HCT116 (cell line): ENCODE results near the gene HIRA. TPM values are rescaled to one million over a fixed set of nuclear protein-coding genes. Genes with fewer than 3 reads are reported as not detected.

Experiments used
- ATAC-seq: fragments of 200-7000 bp; cut with Tn5 transposase; 2 replicates; pipeline ENCODE4 v1.9.1; 2020; ENCODE audit warnings: mild to moderate bottlenecking, moderate library complexity
- BruUV-seq: library from RNA; stranded (reverse); fragments of 400-500 nt; replicated peaks from 2 replicates; lab custom pipeline; 2021; lab: Mats Ljungman, UMichigan
- CTCF ChIA-PET: fragments of 300-600 bp; sonication (Branson Sonifier 250); formaldehyde crosslinking; loops from one replicate; lab custom pipeline; 2021; ENCODE audit warnings: antibody characterized with exemption; lab: Charles Lee
- POLR2A ChIA-PET: fragments of 300-600, 350-600 bp; sonication (Branson Sonifier 250); formaldehyde crosslinking; loops from one replicate; lab custom pipeline; 2021; ENCODE audit warnings: antibody characterized with exemption; lab: Charles Lee
- RAD21 ChIA-PET, 2 experiments: fragments of 300-600 bp; sonication (Branson Sonifier 250); formaldehyde crosslinking; loops; one replicate each; lab custom pipeline; 2023; ENCODE audit warnings: low total read pairs in 2 of 2; ENCODE audit not compliant: uncharacterized antibody in 2 of 2, unreplicated experiment in 2 of 2, low non-redundant PET in 1 of 2; lab: Charles Lee
- DNase-seq: peaks from one replicate; pipeline ENCODE4 v3.0.0-alpha.2; 2010; ENCODE audit warnings: low read depth, low spot score
- H2AFZ ChIP-seq: fragments of 200-600 bp; shearing (Covaris generic), sonication (generic); 2 replicates; pipeline ENCODE4 v1.6.1; 2017; ENCODE audit warnings: low read depth, mixed run types, mixed read lengths, antibody characterized with exemption, low read length; ENCODE audit not compliant: poor library complexity, severe bottlenecking
- H3K27ac ChIP-seq: 2 replicates; pipeline ENCODE4 v1.5.1; 2012; ENCODE audit warnings: low read depth, low read length
- H3K27me3 ChIP-seq: fragments of 200-600 bp; sonication (generic); 2 replicates; pipeline ENCODE4 v1.6.1; 2016; ENCODE audit warnings: mixed run types, low read length, mixed read lengths; ENCODE audit not compliant: insufficient read depth
- H3K36me3 ChIP-seq, 2 experiments: fragments of 200-500 bp in 1 of 2; fragments of 200-600 bp in 1 of 2; sonication (Bioruptor generic) in 1 of 2; sonication (generic) in 1 of 2; 2 replicates each; pipeline versions ENCODE4 v1.5.1 to v1.6.1; 2014 to 2016; ENCODE audit warnings: low read length in 2 of 2, inconsistent platforms in 1 of 2, mixed read lengths in 1 of 2, mixed run types in 1 of 2; ENCODE audit not compliant: insufficient read depth in 2 of 2, control insufficient read depth in 1 of 2
- H3K4me1 ChIP-seq, 2 experiments: fragments of 200-600 bp in 1 of 2; sonication (generic) in 1 of 2; 2 replicates each; pipeline versions ENCODE4 v1.5.1 to v1.6.1; 2012 to 2017; ENCODE audit warnings: low read length in 2 of 2, inconsistent platforms in 1 of 2, mild to moderate bottlenecking in 1 of 2, mixed read lengths in 1 of 2, mixed run types in 1 of 2, moderate library complexity in 1 of 2; ENCODE audit not compliant: insufficient read depth in 2 of 2, control insufficient read depth in 1 of 2
- H3K4me2 ChIP-seq: fragments of 200-600 bp; sonication (generic); 2 replicates; pipeline ENCODE4 v1.6.1; 2017; ENCODE audit warnings: mixed run types, low read length, mixed read lengths
- H3K4me3 ChIP-seq, 2 experiments: fragments of 200-600 bp in 1 of 2; sonication (generic) in 1 of 2; replicated peaks in 1 of 2; 2 replicates each; pipeline ENCODE4 v1.5.1; 2011 to 2016; ENCODE audit warnings: low read length in 2 of 2, control low read depth in 1 of 2, low read depth in 1 of 2, mild to moderate bottlenecking in 1 of 2, mixed read lengths in 1 of 2, mixed run types in 1 of 2
- H3K79me2 ChIP-seq: fragments of 200-600 bp; sonication (generic); 2 replicates; pipeline ENCODE4 v1.6.1; 2017; ENCODE audit warnings: mild to moderate bottlenecking, mixed run types, low read length, moderate library complexity, mixed read lengths; ENCODE audit not compliant: insufficient read depth
- H3K9ac ChIP-seq: fragments of 200-600 bp; sonication (generic); 2 replicates; pipeline ENCODE4 v1.6.1; 2016; ENCODE audit warnings: low read length, mixed read lengths
- H3K9me2 ChIP-seq: fragments of 200-600 bp; sonication (generic), shearing (Covaris generic); 2 replicates; pipeline ENCODE4 v1.6.1; 2017; ENCODE audit warnings: mixed run types, mild to moderate bottlenecking, moderate library complexity; ENCODE audit not compliant: insufficient read depth
- H3K9me3 ChIP-seq, 2 experiments: fragments of 200-500 bp in 1 of 2; fragments of 200-600 bp in 1 of 2; sonication (Bioruptor generic) in 1 of 2; sonication (generic) in 1 of 2; 2 replicates each; pipeline ENCODE4 v1.6.1; 2014 to 2017; ENCODE audit warnings: low read length in 2 of 2, mixed read lengths in 2 of 2, inconsistent platforms in 1 of 2, low read depth in 1 of 2, mild to moderate bottlenecking in 1 of 2, mixed run types in 1 of 2, moderate library complexity in 1 of 2; ENCODE audit not compliant: control insufficient read depth in 1 of 2, insufficient read depth in 1 of 2
- H4K20me1 ChIP-seq: fragments of 200-600 bp; sonication (generic), shearing (Covaris generic); 2 replicates; pipeline ENCODE4 v1.6.1; 2017; ENCODE audit warnings: mixed run types, mild to moderate bottlenecking, moderate library complexity; ENCODE audit not compliant: insufficient read depth
- CBX3 ChIP-seq: IDR thresholded peaks from 2 replicates; pipeline ENCODE4 v1.6.1; 2012; ENCODE audit warnings: low read depth
- EGR1 ChIP-seq: IDR thresholded peaks from 2 replicates; pipeline ENCODE4 v1.6.1; 2012; ENCODE audit warnings: low read depth
- EZH2 ChIP-seq: fragments of 200-600 bp; sonication (generic); IDR thresholded peaks from 2 replicates; pipeline ENCODE4 v1.6.1; 2017; ENCODE audit warnings: antibody characterized with exemption, mixed run types
- FOSL1 ChIP-seq: IDR thresholded peaks from 2 replicates; pipeline ENCODE4 v1.6.1; 2012; ENCODE audit warnings: low read depth
- MAX ChIP-seq: IDR thresholded peaks from 2 replicates; pipeline ENCODE4 v1.6.1; 2012
- POLR2A ChIP-seq: IDR thresholded peaks from 2 replicates; pipeline ENCODE4 v1.7.0; 2011; ENCODE audit warnings: borderline replicate concordance; ENCODE audit not compliant: insufficient read depth, insufficient read length; ENCODE audit errors: extremely low read depth
- POLR2AphosphoS5 ChIP-seq: IDR thresholded peaks from 2 replicates; pipeline ENCODE4 v1.6.1; 2011; ENCODE audit warnings: mild to moderate bottlenecking, low read depth, low read length, moderate library complexity
- SP1 ChIP-seq: IDR thresholded peaks from 2 replicates; pipeline ENCODE4 v1.6.1; 2012; ENCODE audit warnings: low read depth
- TCF7L2 ChIP-seq: IDR thresholded peaks from 2 replicates; pipeline ENCODE4 v1.7.0; 2011; ENCODE audit warnings: borderline replicate concordance, inconsistent platforms; ENCODE audit not compliant: insufficient read depth, insufficient read length; ENCODE audit errors: extremely low read depth
- YY1 ChIP-seq: IDR thresholded peaks from 2 replicates; pipeline ENCODE4 v1.6.1; 2011; ENCODE audit warnings: low read length, low read depth, moderate library complexity, mild to moderate bottlenecking; ENCODE audit not compliant: insufficient replicate concordance; ENCODE audit errors: extremely low read depth
- ZFX ChIP-seq: fragments of 450-650 bp; IDR thresholded peaks from 2 replicates; pipeline ENCODE4 v1.6.1; 2017
- ZNF274 ChIP-seq: fragments of 200-500 bp; sonication (Bioruptor generic); IDR thresholded peaks from 2 replicates; pipeline ENCODE4 v1.6.1; 2014; ENCODE audit warnings: mild to moderate bottlenecking, low read depth, low read length, inconsistent platforms
- intact Hi-C: fragments of 100-400 bp; cut with micrococcal nuclease; formaldehyde crosslinking; loops from 2 replicates; pipeline ENCODE4 v1.10.0; 2022
- total RNA-seq: library from RNA; stranded (reverse); gene quantifications from one replicate; pipeline ENCODE4 v1.2.1, GENCODE V29; 2021; ENCODE audit not compliant: unreplicated experiment
- TF ChIP-seq, protein P1 (sequence below): IDR thresholded peaks from 2 replicates; pipeline ENCODE4 v1.6.1; 2012; ENCODE audit warnings: low read depth
- TF ChIP-seq, protein P2 (sequence below): IDR thresholded peaks from 2 replicates; pipeline ENCODE4 v1.6.1; 2012

The HIRA gene
- total RNA-seq, 1 experiment from 2014 or later: 30.6 TPM

GRCh38 chr22:19376247-19376646 is 55.3 kb downstream of the HIRA start:
- intact Hi-C loops: no loop called here
- Histone ChIP-seq H3K27me3 (no peaks in the 10 kb centered on the region), H2AFZ (no peak overlapping the region), H4K20me1 (no peaks in the 10 kb centered on the region), H3K9me3 (no peaks in the 10 kb centered on the region), H3K4me3 (no peak overlapping the region), H3K27ac (no peak overlapping the region)
- TF ChIP-seq MAX: no peak
- no peak for TF ChIP-seq EZH2
- no peak for TF ChIP-seq TCF7L2
- TF ChIP-seq CBX3: no peak
- no peak for TF ChIP-seq POLR2A
- TF ChIP-seq, protein P1, sequence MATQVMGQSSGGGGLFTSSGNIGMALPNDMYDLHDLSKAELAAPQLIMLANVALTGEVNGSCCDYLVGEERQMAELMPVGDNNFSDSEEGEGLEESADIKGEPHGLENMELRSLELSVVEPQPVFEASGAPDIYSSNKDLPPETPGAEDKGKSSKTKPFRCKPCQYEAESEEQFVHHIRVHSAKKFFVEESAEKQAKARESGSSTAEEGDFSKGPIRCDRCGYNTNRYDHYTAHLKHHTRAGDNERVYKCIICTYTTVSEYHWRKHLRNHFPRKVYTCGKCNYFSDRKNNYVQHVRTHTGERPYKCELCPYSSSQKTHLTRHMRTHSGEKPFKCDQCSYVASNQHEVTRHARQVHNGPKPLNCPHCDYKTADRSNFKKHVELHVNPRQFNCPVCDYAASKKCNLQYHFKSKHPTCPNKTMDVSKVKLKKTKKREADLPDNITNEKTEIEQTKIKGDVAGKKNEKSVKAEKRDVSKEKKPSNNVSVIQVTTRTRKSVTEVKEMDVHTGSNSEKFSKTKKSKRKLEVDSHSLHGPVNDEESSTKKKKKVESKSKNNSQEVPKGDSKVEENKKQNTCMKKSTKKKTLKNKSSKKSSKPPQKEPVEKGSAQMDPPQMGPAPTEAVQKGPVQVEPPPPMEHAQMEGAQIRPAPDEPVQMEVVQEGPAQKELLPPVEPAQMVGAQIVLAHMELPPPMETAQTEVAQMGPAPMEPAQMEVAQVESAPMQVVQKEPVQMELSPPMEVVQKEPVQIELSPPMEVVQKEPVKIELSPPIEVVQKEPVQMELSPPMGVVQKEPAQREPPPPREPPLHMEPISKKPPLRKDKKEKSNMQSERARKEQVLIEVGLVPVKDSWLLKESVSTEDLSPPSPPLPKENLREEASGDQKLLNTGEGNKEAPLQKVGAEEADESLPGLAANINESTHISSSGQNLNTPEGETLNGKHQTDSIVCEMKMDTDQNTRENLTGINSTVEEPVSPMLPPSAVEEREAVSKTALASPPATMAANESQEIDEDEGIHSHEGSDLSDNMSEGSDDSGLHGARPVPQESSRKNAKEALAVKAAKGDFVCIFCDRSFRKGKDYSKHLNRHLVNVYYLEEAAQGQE: no peak
- no peak for TF ChIP-seq ZNF274
- no peak for TF ChIP-seq YY1
- TF ChIP-seq ZFX: no peak
- TF ChIP-seq SP1: no peak
- TF ChIP-seq POLR2AphosphoS5: no peak
- no peak for TF ChIP-seq FOSL1
- TF ChIP-seq EGR1: no peak
- TF ChIP-seq, protein P2, sequence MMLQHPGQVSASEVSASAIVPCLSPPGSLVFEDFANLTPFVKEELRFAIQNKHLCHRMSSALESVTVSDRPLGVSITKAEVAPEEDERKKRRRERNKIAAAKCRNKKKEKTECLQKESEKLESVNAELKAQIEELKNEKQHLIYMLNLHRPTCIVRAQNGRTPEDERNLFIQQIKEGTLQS: no peak
- TF ChIP-seq, all 23 proteins: peak for 0
- H3K4me2 ChIP-seq: no peak overlapping the region
- H3K9me2 ChIP-seq: no peaks in the 10 kb centered on the region
- peaks cover 9 to 17% of the 10 kb centered on the region in 2 experiments for H3K4me1 ChIP-seq
- ChIA-PET RAD21 (no interaction called here), POLR2A (no interaction called here), CTCF (no interaction called here)
- BruUV-seq: no TSS peak
- ATAC-seq (no peak), DNase-seq (no peak)
- peaks cover 35 to 45% of the 10 kb centered on the region in 2 experiments for H3K36me3 ChIP-seq
- H3K9ac ChIP-seq: no peak overlapping the region
- H3K79me2 ChIP-seq: no peaks in the 10 kb centered on the region
